ENCODE results near the gene TOM1.

GRCh38 chr22:35299673-35300499, at the start of gene TOM1:
- TF ChIP-seq BHLHE40 (IDR thresholded peaks at IDR 0.05; ENCODE audit: borderline replicate concordance) (no peak), TARDBP (IDR thresholded peaks at IDR 0.05) (no peak), SP1 (IDR thresholded peaks at IDR 0.05) (no peak; the same call in 1 of the 2 replicates), ZNF384 (IDR thresholded peaks at IDR 0.05) (no peak), FOXA1 (IDR thresholded peaks at IDR 0.05) (no peak), HDGF (IDR thresholded peaks at IDR 0.05; ENCODE audit: borderline replicate concordance) (0 out of 2 replicates have a peak, but pooled peaks have one; percentile 20), ARNT (IDR thresholded peaks at IDR 0.05) (no peak), LEF1 (IDR thresholded peaks at IDR 0.05; ENCODE audit: borderline replicate concordance) (no peak; the same call in 1 of the 2 replicates), ELF4 (IDR thresholded peaks at IDR 0.05) (no peak), SUZ12 (IDR thresholded peaks at IDR 0.05) (no peak), FOXK2 (IDR thresholded peaks at IDR 0.05) (no peak)
- TF ChIP-seq, protein P1, sequence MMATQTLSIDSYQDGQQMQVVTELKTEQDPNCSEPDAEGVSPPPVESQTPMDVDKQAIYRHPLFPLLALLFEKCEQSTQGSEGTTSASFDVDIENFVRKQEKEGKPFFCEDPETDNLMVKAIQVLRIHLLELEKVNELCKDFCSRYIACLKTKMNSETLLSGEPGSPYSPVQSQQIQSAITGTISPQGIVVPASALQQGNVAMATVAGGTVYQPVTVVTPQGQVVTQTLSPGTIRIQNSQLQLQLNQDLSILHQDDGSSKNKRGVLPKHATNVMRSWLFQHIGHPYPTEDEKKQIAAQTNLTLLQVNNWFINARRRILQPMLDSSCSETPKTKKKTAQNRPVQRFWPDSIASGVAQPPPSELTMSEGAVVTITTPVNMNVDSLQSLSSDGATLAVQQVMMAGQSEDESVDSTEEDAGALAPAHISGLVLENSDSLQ (IDR thresholded peaks at IDR 0.05): peak; percentile 100
